ENCODE measurements around the gene ADGRF3.
"Not testable (repeated sequence)": the region's sequence is repeated elsewhere in the genome, so short reads cannot be mapped to it uniquely, and the experiment has no call there.

The ADGRF3 gene

GRCh38 chr2:26325851-26326250, 20.7 kb downstream of the ADGRF3 start:
- no peak overlapping the region for H3K27ac ChIP-seq
- no peak for TF ChIP-seq CTCF (conservative IDR thresholded peaks at IDR 0.05)
- TF ChIP-seq ZFX (IDR thresholded peaks at IDR 0.05): no peak

GRCh38 chr2:26324903-26325302, 21.7 kb downstream of the ADGRF3 start:
- TF ChIP-seq ZFX (IDR thresholded peaks at IDR 0.05): no peak
- TF ChIP-seq CTCF (conservative IDR thresholded peaks at IDR 0.05): no peak
- no peak overlapping the region for H3K27ac ChIP-seq

- H3K27ac ChIP-seq: not testable (repeated sequence)
These were observed 22.1 kb downstream of the ADGRF3 start for GRCh38 chr2:26324479-26324878.

GRCh38 chr2:26318950-26319349, 27.6 kb downstream of the ADGRF3 start:
- no peak for TF ChIP-seq CTCF (conservative IDR thresholded peaks at IDR 0.05)
- no peak for TF ChIP-seq ZFX (IDR thresholded peaks at IDR 0.05)

DNA sequence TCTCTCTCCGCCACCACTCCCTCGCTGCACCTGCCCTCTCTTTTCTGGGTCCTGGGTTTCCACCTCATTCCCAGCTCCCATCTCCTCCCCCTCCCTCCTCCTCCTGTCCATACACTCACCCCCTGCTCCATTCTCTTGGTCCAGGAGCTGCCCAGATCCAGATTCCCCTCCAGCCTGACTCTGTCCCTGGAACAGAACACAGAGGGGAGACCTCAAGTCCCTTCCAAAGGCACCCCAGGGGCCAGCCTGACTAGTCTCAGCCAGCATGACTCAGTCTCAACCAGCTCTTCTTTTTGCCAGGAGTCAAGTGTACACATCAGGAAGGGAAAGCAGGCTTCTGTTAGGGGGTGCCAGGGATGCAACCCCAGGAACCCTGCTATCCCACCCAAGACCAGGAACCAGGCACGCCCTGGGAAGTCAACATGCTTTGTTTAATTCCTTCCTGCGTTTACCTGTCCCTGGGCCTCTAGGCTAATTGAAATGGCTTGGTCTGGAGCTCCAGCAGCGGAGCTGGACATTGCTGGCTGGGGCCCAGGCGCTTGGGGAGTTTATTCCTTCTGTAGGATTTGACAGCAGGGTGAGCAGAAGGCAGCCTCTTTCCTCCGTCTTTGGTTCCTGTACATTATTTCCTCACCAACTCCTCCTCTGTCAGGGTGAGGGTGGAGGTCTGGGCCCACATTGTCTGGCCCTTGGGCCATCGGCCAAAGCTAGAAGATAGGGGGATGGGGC, 29.0 kb downstream of the ADGRF3 start:
- TF ChIP-seq ZFX (IDR thresholded peaks at IDR 0.05) (no peak), CTCF (conservative IDR thresholded peaks at IDR 0.05) (no peak)
- H3K27ac ChIP-seq: no peak overlapping the region

More at GRCh38 chr2:26318950-26319349, 27.6 kb downstream of the ADGRF3 start:
- H3K27ac ChIP-seq: no peak overlapping the region

DNA sequence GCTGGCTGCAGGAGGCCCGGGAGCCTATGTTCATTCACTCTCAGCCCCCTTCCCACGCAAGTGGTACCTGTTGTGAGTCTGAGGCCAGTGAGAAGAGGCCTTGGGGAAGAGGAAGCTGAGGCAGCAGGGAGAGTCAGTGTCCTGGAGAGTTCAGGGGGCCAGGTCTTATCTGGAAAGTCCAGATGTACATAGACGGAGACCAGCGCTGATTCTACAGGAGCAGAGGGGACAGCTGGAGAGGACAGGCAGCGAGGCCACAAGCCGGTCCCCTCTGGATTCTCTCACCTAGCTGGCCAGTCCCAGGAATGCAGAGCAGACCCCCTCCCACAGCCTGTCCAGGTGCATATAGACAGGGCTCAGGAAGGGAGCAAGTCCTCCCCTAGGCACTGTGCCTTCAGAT, 29.7 kb downstream of the ADGRF3 start:
- H3K27ac ChIP-seq: no peak overlapping the region
- TF ChIP-seq ZFX (IDR thresholded peaks at IDR 0.05) (no peak), CTCF (conservative IDR thresholded peaks at IDR 0.05) (no peak)

DNA sequence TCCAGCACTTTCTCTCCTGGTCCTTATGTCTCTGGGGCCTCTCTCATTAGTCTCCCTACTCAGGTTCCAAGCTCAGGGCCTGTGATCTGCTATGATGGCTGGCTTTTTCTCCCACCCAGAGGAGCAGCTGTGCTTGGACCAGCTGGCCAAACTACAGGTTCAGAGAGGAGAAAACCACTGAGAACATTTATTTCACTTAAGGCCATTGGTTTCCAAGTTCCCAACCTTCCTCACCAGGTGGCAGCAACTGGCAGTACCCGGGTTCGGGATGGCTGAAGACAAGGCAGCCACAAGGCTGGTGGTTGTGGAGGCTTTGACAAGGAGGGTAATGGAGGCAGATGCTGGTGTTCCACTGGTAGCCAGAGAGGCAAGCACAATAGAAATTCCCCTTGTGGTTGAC, 30.5 kb downstream of the ADGRF3 start:
- no peak overlapping the region for H3K27ac ChIP-seq
- TF ChIP-seq ZFX (IDR thresholded peaks at IDR 0.05): no peak
- peak; percentile 29 for TF ChIP-seq CTCF (conservative IDR thresholded peaks at IDR 0.05)

DNA sequence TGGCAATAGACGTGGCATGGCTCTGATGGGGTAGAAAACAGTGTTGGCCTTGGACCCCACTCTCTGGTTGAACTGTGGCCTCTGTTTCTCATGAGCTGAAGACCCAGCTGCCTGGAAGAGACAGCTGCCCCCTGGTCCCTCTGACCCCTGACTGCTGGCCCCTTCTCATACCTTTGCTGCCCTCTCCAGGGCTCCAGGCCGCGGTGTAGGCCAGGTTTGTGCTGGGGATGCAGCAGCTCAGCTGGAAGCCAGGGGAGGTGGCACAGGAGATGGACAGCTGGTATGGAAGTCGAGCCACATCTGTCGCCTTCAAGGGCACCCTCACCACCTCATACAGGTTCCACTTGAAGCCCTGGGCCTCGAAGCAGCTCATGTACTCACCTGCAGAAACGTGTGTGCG, 32.3 kb downstream of the ADGRF3 start:
- TF ChIP-seq ZFX (IDR thresholded peaks at IDR 0.05) (no peak), CTCF (conservative IDR thresholded peaks at IDR 0.05) (no peak)
- no peak overlapping the region for H3K27ac ChIP-seq

Measured in C4-2B (cell line).